PC-9 (cell line): ENCODE data around the gene ZNF592. TPM values are rescaled to one million over a fixed set of nuclear protein-coding genes. Genes with fewer than 3 reads are reported as not detected.
A peak's percentile ranks its signal among the peaks of the same experiment; 100 is the strongest.

Experiments used
- BruUV-seq: library from RNA; stranded (reverse); fragments of 400-500 nt; replicated peaks from 2 replicates; lab custom pipeline; 2021; lab: Mats Ljungman, UMichigan
- CTCF ChIA-PET: fragments of 300-600 bp; sonication (Branson Sonifier 250); formaldehyde crosslinking; loops from one replicate; lab custom pipeline; 2022; ENCODE audit warnings: antibody characterized with exemption; lab: Charles Lee
- POLR2A ChIA-PET: fragments of 300-600 bp; sonication (Branson Sonifier 250); formaldehyde crosslinking; loops from one replicate; lab custom pipeline; 2022; ENCODE audit warnings: antibody characterized with exemption; ENCODE audit not compliant: unreplicated experiment; lab: Charles Lee
- DNase-seq, 2 experiments: peaks; one replicate each; pipeline versions ENCODE4 v3.0.0 to v3.0.0-alpha.2; 2015 to 2022; ENCODE audit warnings: mixed read lengths in 1 of 2
- H2AFZ ChIP-seq: fragments of 200-600 bp; sonication (generic); 2 replicates; pipeline ENCODE4 v1.8.1; 2017; ENCODE audit warnings: antibody characterized with exemption
- H3F3A ChIP-seq: fragments of 200-600 bp; sonication (generic); 2 replicates; pipeline ENCODE4 v1.8.1; 2017; ENCODE audit warnings: antibody characterized with exemption, mild to moderate bottlenecking, low read depth; ENCODE audit not compliant: insufficient read depth
- H3K27ac ChIP-seq: fragments of 200-600 bp; sonication (generic); 2 replicates; pipeline ENCODE4 v1.6.1; 2016; ENCODE audit warnings: mixed run types
- H3K27me3 ChIP-seq: fragments of 200-600 bp; sonication (generic); 2 replicates; pipeline ENCODE4 v1.6.1; 2016; ENCODE audit warnings: low read depth, mixed run types; ENCODE audit not compliant: insufficient read depth
- H3K36me3 ChIP-seq: fragments of 200-600 bp; sonication (generic); 2 replicates; pipeline ENCODE4 v1.6.1; 2016; ENCODE audit warnings: low read depth, mixed run types
- H3K4me1 ChIP-seq: fragments of 200-600 bp; sonication (generic); replicated peaks from 2 replicates; pipeline ENCODE4 v1.6.1; 2016; ENCODE audit warnings: mixed run types; ENCODE audit not compliant: insufficient read depth
- H3K4me2 ChIP-seq: fragments of 200-600 bp; sonication (generic); 2 replicates; pipeline ENCODE4 v1.6.1; 2017; ENCODE audit warnings: mixed run types
- H3K4me3 ChIP-seq: fragments of 200-600 bp; sonication (generic); 2 replicates; pipeline ENCODE4 v1.6.1; 2016; ENCODE audit warnings: mixed run types
- H3K79me2 ChIP-seq: fragments of 200-600 bp; sonication (generic); 2 replicates; pipeline ENCODE4 v1.6.1; 2017; ENCODE audit warnings: low read depth, mixed run types
- H3K9me2 ChIP-seq: fragments of 200-600 bp; sonication (generic); 2 replicates; pipeline ENCODE4 v1.8.1; 2017; ENCODE audit warnings: mild to moderate bottlenecking; ENCODE audit not compliant: insufficient read depth
- H3K9me3 ChIP-seq: fragments of 200-600 bp; sonication (generic); 2 replicates; pipeline ENCODE4 v1.8.1; 2016; ENCODE audit warnings: low read depth; ENCODE audit not compliant: insufficient read depth
- H4K20me1 ChIP-seq: fragments of 200-600 bp; sonication (generic); 2 replicates; pipeline ENCODE4 v1.8.1; 2017; ENCODE audit not compliant: insufficient read depth
- EZH2 ChIP-seq: fragments of 200-600 bp; sonication (generic); IDR thresholded peaks from 2 replicates; pipeline ENCODE4 v1.8.0; 2017; ENCODE audit warnings: antibody characterized with exemption, low read depth
- intact Hi-C: fragments of 100-400 bp; cut with micrococcal nuclease; formaldehyde crosslinking; loops from one replicate; pipeline ENCODE4 v1.10.0; 2022; ENCODE audit not compliant: unreplicated experiment
- total RNA-seq: library from RNA; stranded (reverse); gene quantifications from 2 replicates; pipeline ENCODE4 v1.2.3, GENCODE V29; 2021
- TF ChIP-seq, protein P1 (sequence below): fragments of 200-600 bp; sonication (generic); conservative IDR thresholded peaks from 2 replicates; pipeline ENCODE4 v1.6.1; 2017; ENCODE audit warnings: mixed run types, antibody characterized with exemption, mild to moderate bottlenecking, moderate library complexity

Gene ZNF592
- total RNA-seq, 1 experiment from 2014 or later, result 27.5 TPM

DNA sequence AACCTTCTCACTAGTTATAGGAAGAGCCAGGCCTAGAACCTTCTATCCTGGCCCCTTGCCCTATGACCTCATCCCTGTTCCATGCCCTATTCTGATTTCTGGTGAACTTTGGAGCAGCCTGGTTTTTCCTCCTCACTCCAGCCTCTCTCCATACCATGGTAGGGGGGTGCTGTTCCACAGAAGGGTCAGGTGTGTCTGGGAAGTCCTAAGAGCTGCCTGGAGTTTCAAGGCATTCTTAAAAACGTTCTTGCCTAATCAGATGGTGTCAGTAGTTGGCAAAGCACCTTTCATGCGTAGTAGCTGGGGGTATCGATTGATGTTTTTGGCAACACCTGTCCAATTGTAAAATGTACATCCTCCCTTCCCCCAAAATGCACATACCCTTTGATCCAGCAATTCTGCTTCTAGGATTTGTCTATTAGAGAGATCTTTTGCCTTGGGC lies 52.0 kb downstream of the ZNF592 start:
- no peak overlapping the region for H3K4me2 ChIP-seq
- CTCF ChIA-PET, result interaction anchor here (0.6 kb wide), 1 partner anchor 261 kb away, joined by 4 read pairs; no protein-coding TSS in a partner anchor
- H3K27me3 ChIP-seq, result no peaks in the 10 kb centered on the region
- no peak for TF ChIP-seq EZH2
- TF ChIP-seq, protein P1, sequence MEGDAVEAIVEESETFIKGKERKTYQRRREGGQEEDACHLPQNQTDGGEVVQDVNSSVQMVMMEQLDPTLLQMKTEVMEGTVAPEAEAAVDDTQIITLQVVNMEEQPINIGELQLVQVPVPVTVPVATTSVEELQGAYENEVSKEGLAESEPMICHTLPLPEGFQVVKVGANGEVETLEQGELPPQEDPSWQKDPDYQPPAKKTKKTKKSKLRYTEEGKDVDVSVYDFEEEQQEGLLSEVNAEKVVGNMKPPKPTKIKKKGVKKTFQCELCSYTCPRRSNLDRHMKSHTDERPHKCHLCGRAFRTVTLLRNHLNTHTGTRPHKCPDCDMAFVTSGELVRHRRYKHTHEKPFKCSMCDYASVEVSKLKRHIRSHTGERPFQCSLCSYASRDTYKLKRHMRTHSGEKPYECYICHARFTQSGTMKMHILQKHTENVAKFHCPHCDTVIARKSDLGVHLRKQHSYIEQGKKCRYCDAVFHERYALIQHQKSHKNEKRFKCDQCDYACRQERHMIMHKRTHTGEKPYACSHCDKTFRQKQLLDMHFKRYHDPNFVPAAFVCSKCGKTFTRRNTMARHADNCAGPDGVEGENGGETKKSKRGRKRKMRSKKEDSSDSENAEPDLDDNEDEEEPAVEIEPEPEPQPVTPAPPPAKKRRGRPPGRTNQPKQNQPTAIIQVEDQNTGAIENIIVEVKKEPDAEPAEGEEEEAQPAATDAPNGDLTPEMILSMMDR, result no peak
- no peak overlapping the region for H2AFZ ChIP-seq
- no peaks in the 10 kb centered on the region for H3K79me2 ChIP-seq
- peaks cover 12% of the 10 kb centered on the region for H3K4me1 ChIP-seq
- peaks cover 14% of the 10 kb centered on the region for H3F3A ChIP-seq
- H3K9me2 ChIP-seq, result no peaks in the 10 kb centered on the region
- H4K20me1 ChIP-seq, result no peaks in the 10 kb centered on the region; the same call in 1 of the 2 replicates
- H3K9me3 ChIP-seq, result no peaks in the 10 kb centered on the region
- intact Hi-C loops, result no loop called here
- POLR2A ChIA-PET, result no interaction called here
- H3K27ac ChIP-seq, result no peak overlapping the region
- H3K4me3 ChIP-seq, result no peak overlapping the region
- no TSS peak for BruUV-seq
- H3K36me3 ChIP-seq, result peaks cover 6% of the 10 kb centered on the region
- no peak for DNase-seq

DNA sequence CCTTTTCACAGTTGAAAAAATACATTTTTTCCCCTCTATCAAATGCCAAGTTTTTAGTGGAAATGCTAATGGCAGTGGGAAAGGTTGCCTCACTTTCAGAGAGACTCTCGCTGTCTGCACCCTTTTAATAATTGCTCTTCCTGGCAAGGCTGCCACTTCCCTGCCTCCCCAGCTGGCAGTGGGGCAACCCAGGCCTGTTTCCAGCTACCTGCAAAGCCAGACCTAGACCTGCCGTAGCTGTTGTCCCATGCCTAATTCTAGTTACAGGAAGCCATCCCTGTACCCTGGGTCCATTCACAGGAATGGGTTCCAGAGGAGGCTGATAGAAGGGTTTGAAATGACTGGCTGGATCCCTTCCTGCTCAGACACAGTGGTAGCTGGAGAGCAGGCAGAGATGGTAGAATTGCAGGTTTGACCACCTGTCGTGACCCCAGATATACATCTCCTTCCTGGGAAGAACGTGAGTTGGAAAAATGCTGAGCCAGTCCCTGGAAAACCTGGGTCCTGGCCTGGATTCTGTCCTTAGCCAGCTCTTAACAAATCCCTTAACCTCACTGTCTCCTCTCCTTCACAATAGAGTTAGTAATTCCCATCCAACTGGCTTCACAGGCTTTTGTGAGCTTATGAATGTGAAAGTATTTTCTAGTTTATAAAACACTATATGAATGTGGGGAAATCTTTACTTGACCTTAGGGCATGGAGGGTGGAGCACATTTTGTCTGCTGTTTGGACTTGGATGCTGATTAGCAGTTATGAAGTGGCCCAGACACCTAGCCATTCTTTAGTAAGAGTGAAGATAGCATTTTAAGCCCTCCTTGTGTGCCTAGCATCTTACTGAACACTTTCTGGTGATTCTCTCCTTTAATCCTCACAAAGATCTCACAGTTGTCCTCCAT lies 55.9 kb downstream of the ZNF592 start:
- Histone ChIP-seq H3K4me3 (no peak overlapping the region), H3F3A (peaks cover 18% of the 10 kb centered on the region), H3K9me3 (no peaks in the 10 kb centered on the region), H3K79me2 (no peaks in the 10 kb centered on the region), H3K36me3 (peaks cover 6% of the 10 kb centered on the region), H3K4me1 (peaks cover 21% of the 10 kb centered on the region), H4K20me1 (no peaks in the 10 kb centered on the region; the same call in 1 of the 2 replicates), H3K4me2 (0 out of 2 replicates have a peak overlapping the region, but pooled peaks have one; percentile 11), H2AFZ (no peak overlapping the region), H3K9me2 (no peaks in the 10 kb centered on the region), H3K27me3 (no peaks in the 10 kb centered on the region), H3K27ac (peak overlapping the region; percentile 34)
- ChIA-PET CTCF (no interaction called here), POLR2A (interaction anchor here (0.6 kb wide), 1 partner anchor 173 kb away, joined by 3 read pairs; no protein-coding TSS in a partner anchor)
- TF ChIP-seq, protein P1, result no peak
- TF ChIP-seq EZH2, result no peak
- intact Hi-C loops, result no loop called here
- BruUV-seq, result no TSS peak
- DNase-seq, result peak; percentile 47 to 76

DNA sequence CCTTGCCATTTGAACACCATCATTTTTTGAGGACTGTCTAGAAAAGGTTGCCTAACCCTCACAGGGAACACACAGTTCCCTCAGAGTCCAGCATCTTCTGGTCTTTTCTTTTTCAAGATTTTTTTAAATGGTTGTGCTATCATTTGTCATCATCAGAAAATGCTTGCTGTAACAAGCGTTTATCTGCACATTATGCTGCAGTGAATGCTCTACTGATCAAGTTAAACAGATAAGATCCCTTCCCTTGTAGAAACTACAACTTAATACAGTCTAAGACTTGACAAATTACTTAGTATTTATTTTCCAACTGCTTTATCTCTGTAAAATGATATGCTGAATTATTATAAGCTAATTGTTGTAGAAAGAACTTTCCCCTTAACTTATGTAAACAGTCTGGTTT lies 56.8 kb downstream of the ZNF592 start:
- POLR2A ChIA-PET, result no interaction called here
- TF ChIP-seq EZH2, result no peak
- TF ChIP-seq, protein P1, result no peak

More for the DNA sequence above, 56.8 kb downstream of the ZNF592 start:
- no peak for DNase-seq
- Histone ChIP-seq H3K4me3 (no peak overlapping the region), H3K27ac (no peak overlapping the region), H3K4me2 (no peak overlapping the region), H4K20me1 (no peaks in the 10 kb centered on the region; the same call in 1 of the 2 replicates), H3K4me1 (peaks cover 21% of the 10 kb centered on the region), H3K9me3 (no peaks in the 10 kb centered on the region), H3K36me3 (no peaks in the 10 kb centered on the region; the same call in 1 of the 2 replicates), H3K9me2 (no peaks in the 10 kb centered on the region), H3K79me2 (no peaks in the 10 kb centered on the region), H2AFZ (no peak overlapping the region), H3K27me3 (no peaks in the 10 kb centered on the region), H3F3A (peaks cover 18% of the 10 kb centered on the region)
- intact Hi-C loops, result no loop called here
- no TSS peak for BruUV-seq
- CTCF ChIA-PET, result no interaction called here
